Esophagus muscularis mucosa (tissue), 4 donors: ENCODE data around the gene FRMD1. TPM values are rescaled to one million over a fixed set of nuclear protein-coding genes. Genes with fewer than 3 reads are reported as not detected.

Source experiments
- DNase-seq: peaks from one replicate; pipeline ENCODE4 v3.0.0-alpha.2; 2017; ENCODE audit errors: extremely low spot score
- H3K27ac ChIP-seq, 4 donors: fragments of 200-600 bp; sonication (generic); replicated peaks in 1 of 4; 1 replicate in 3 of 4; 2 replicates in 1 of 4; pipeline ENCODE4 v1.5.1; 2016 to 2019; ENCODE audit warnings: mild to moderate bottlenecking in 1 of 4
- H3K27me3 ChIP-seq, 4 donors: fragments of 200-600 bp; sonication (generic); one replicate each; pipeline versions ENCODE4 v1.5.1 to v1.6.0; 2016 to 2019
- H3K36me3 ChIP-seq, 4 donors: fragments of 200-600 bp; sonication (generic); one replicate each; pipeline ENCODE4 v1.5.1; 2016 to 2019
- H3K4me1 ChIP-seq, 4 donors: fragments of 200-600 bp; sonication (generic); one replicate each; pipeline ENCODE4 v1.5.1; 2016 to 2019
- H3K4me3 ChIP-seq, 4 donors: fragments of 200-600 bp; sonication (generic); 1 replicate in 2 of 4; 2 replicates in 2 of 4; pipeline ENCODE4 v1.5.1; 2016 to 2019; ENCODE audit warnings: mild to moderate bottlenecking in 4 of 4, moderate library complexity in 1 of 4
- H3K9me3 ChIP-seq, 4 donors: fragments of 200-600 bp; sonication (generic); 1 replicate in 3 of 4; 2 replicates in 1 of 4; pipeline ENCODE4 v1.5.1; 2016 to 2019
- CTCF ChIP-seq, 3 experiments: fragments of 200-600 bp in 2 of 3; fragments of 450-650 bp in 1 of 3; sonication (generic) in 2 of 3; IDR thresholded peaks; one replicate each; pipeline ENCODE4 v1.5.1; 2017 to 2019; ENCODE audit warnings: antibody characterized with exemption in 3 of 3, mild to moderate bottlenecking in 2 of 3, moderate library complexity in 1 of 3
- EP300 ChIP-seq: sonication (generic); formaldehyde crosslinking; IDR thresholded peaks from one replicate; pipeline ENCODE4 v1.6.1; 2017; ENCODE audit warnings: antibody characterized with exemption
- POLR2A ChIP-seq: fragments of 450-650 bp; IDR thresholded peaks from one replicate; pipeline ENCODE4 v1.6.1; 2017; ENCODE audit warnings: antibody characterized with exemption, moderate library complexity, mild to moderate bottlenecking, low read depth
- POLR2AphosphoS5 ChIP-seq, 2 donors: sonication (generic); formaldehyde crosslinking; IDR thresholded peaks; one replicate each; pipeline ENCODE4 v1.6.1; 2017; ENCODE audit warnings: antibody characterized with exemption in 2 of 2
- WGBS: methylation state at CpG from one replicate; pipeline ENCODE4 v1.1.5; 2018; 5-methylcytosine and 5-hydroxymethylcytosine counted together
- intact Hi-C: fragments of 100-400 bp; cut with DNase I; formaldehyde crosslinking; loops from one replicate; pipeline ENCODE4 v1.15.1; 2023
- total RNA-seq, 4 donors: library from RNA; depleted of rRNA; stranded (reverse); fragments of >200 nt; gene quantifications; one replicate each; pipeline versions ENCODE4 v1.1.0 to v1.2.1, GENCODE V29; 2016

Gene FRMD1
- total RNA-seq, 4 donors from 2014 or later = 0.17 TPM; not detected in 3

DNA sequence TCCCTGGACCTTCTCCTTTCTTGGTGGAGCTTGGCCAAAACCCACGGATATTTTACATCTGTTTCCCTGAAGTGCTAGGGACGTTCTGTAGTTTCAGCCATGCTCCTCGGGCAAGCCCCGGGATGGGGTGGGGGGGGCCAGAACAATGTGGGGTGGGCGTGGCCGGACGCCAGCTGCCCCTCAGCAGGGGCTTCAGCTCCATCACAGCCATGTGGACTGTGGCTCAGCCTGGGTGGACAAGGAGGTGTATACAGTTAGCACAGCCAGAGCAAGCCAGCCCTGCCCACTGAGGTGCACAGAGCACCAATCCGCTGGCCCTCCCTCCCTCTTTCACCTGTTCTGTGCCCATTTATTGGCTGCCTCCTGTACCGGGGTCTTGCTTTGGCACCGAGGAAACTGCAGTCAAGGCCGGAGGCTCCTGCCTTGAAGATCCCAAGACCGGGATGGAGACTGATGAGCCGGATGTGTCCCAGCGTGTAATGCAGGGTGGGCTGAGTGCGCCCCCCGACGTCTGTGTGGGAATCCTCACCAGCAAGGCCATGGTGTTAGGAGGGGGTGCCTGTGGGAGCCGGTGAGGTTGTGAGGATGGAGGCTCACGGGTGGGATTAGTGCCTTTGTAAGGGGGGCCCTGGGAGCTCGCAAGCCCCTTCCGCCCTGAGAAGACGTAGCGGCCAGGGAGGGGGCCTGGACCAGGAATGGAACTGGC lies 28.0 kb downstream of the FRMD1 start:
- H3K4me3 ChIP-seq = no peak overlapping the region
- WGBS = 79% methylated on average over 16 of the region's 23 CpGs
- H3K27ac ChIP-seq = no peak overlapping the region
- H3K36me3 ChIP-seq = no peaks in the 10 kb centered on the region
- TF ChIP-seq POLR2A (no peak), EP300 (no peak), POLR2AphosphoS5 (IDR thresholded peaks at IDR 0.05) (no peak), CTCF (IDR thresholded peaks at IDR 0.05) (no peak)
- H3K27me3 ChIP-seq = no peaks in the 10 kb centered on the region
- no peaks in the 10 kb centered on the region for H3K9me3 ChIP-seq
- H3K4me1 ChIP-seq = peaks cover 20 to 24% (median 20%) of the 10 kb centered on the region in 4 donors
- no peak for DNase-seq
- intact Hi-C loops = no loop called here

GRCh38 chr6:168050225-168050880 lies 28.7 kb downstream of the FRMD1 start:
- intact Hi-C loops = no loop called here
- H3K36me3 ChIP-seq = no peaks in the 10 kb centered on the region
- H3K4me3 ChIP-seq = no peak overlapping the region
- H3K4me1 ChIP-seq = peaks cover 21 to 28% (median 25%) of the 10 kb centered on the region in 4 donors
- no peak overlapping the region for H3K27ac ChIP-seq
- 87% methylated on average over 21 of the region's 27 CpGs for WGBS
- no peaks in the 10 kb centered on the region for H3K27me3 ChIP-seq
- no peaks in the 10 kb centered on the region for H3K9me3 ChIP-seq
- DNase-seq = no peak
- TF ChIP-seq CTCF (IDR thresholded peaks at IDR 0.05) = no peak

DNA sequence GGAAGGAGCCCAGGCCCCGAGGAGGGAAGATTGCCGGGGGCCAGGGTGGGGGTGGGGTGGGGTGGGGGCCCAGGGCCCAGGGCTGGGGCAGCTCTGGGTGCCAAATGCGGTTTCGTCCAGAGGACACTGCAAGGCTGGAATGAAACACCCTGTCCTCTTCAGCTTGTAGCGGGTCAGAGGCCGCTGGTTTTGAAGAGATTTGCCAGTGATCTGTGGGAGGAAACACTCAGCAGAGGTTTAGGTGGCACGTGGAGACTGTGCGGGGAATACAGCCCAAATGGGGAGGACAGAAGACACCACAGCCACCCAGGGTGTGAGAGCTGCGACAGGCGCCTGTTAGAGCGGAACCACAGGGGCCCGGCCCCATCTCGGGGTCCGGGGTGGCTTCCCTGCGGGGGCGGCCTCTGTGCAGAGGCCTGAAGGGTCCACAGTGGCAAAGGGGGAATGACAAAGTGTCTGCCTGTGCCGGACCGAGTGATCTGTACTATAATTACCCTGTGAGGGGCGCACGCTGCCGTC lies 29.2 kb downstream of the FRMD1 start:
- Histone ChIP-seq H3K4me3 (no peak overlapping the region), H3K9me3 (no peaks in the 10 kb centered on the region), H3K27me3 (no peaks in the 10 kb centered on the region), H3K36me3 (no peaks in the 10 kb centered on the region), H3K27ac (no peak overlapping the region), H3K4me1 (peaks cover 18 to 24% (median 21%) of the 10 kb centered on the region in 4 donors)
- TF ChIP-seq CTCF (IDR thresholded peaks at IDR 0.05) (no peak), POLR2A (no peak), POLR2AphosphoS5 (IDR thresholded peaks at IDR 0.05) (no peak), EP300 (no peak)
- no peak for DNase-seq
- intact Hi-C loops = no loop called here
- 97% methylated on average over 18 of the region's 21 CpGs for WGBS

- Histone ChIP-seq H3K36me3 (no peaks in the 10 kb centered on the region), H3K27me3 (no peaks in the 10 kb centered on the region), H3K27ac (no peak overlapping the region), H3K4me3 (no peak overlapping the region), H3K4me1 (peaks cover 13 to 19% (median 17%) of the 10 kb centered on the region in 4 donors), H3K9me3 (no peaks in the 10 kb centered on the region)
- intact Hi-C loops = no loop called here
- no peak for DNase-seq
- TF ChIP-seq EP300 (no peak), POLR2A (no peak), CTCF (IDR thresholded peaks at IDR 0.05) (no peak), POLR2AphosphoS5 (IDR thresholded peaks at IDR 0.05) (no peak)
- WGBS = 85% methylated on average over 8 of the region's 20 CpGs
These were observed 29.7 kb downstream of the FRMD1 start for GRCh38 chr6:168049277-168049676.
